Measurements from ENCODE around the gene KCTD16.

The KCTD16 gene

GRCh38 chr5:144170276-144171024 lies at the start of gene KCTD16, which contains the start of gene YIPF5:
Gene KCTD16, plus strand, starts transcription at chr5:144170873.
Gene YIPF5, minus strand, starts transcription at chr5:144170659. Its CDS starts 704 bp downstream, at chr5:144169955.
- DNase-seq (ENCODE audit: low spot score), result peak; percentile 93

- DNase-seq (ENCODE audit: low spot score), result no peak
Observed at GRCh38 chr5:144121577-144121976, 49.1 kb upstream of the KCTD16 start.

GRCh38 chr5:144122081-144122480 lies 48.6 kb upstream of the KCTD16 start:
- DNase-seq (ENCODE audit: low spot score), result no peak

- no peak for DNase-seq (ENCODE audit: low spot score)
Observed at GRCh38 chr5:144122641-144123040, 48.0 kb upstream of the KCTD16 start.

GRCh38 chr5:144125163-144125726 lies 45.4 kb upstream of the KCTD16 start:
- no peak for DNase-seq (ENCODE audit: low spot score)

GRCh38 chr5:144126707-144127106 lies 44.0 kb upstream of the KCTD16 start:
- DNase-seq (ENCODE audit: low spot score), result no peak

GRCh38 chr5:144128844-144129243 lies 41.8 kb upstream of the KCTD16 start:
- no peak for DNase-seq (ENCODE audit: low spot score)

- DNase-seq (ENCODE audit: low spot score), result no peak
Observed at GRCh38 chr5:144130306-144130705, 40.4 kb upstream of the KCTD16 start.

GRCh38 chr5:144131261-144131660 lies 39.4 kb upstream of the KCTD16 start:
- DNase-seq (ENCODE audit: low spot score), result no peak

GRCh38 chr5:144133050-144133633 lies 37.5 kb upstream of the KCTD16 start:
- no peak for DNase-seq (ENCODE audit: low spot score)

- no peak for DNase-seq (ENCODE audit: low spot score)
Observed at GRCh38 chr5:144134194-144134826, 36.4 kb upstream of the KCTD16 start.

GRCh38 chr5:144135113-144135762 lies 35.4 kb upstream of the KCTD16 start:
- no peak for DNase-seq (ENCODE audit: low spot score)

- no peak for DNase-seq (ENCODE audit: low spot score)
Observed at GRCh38 chr5:144139586-144139985, 31.1 kb upstream of the KCTD16 start.

- no peak for DNase-seq (ENCODE audit: low spot score)
Observed at GRCh38 chr5:144141585-144141984, 29.1 kb upstream of the KCTD16 start.

- DNase-seq (ENCODE audit: low spot score), result no peak
Observed at GRCh38 chr5:144142139-144142823, 28.4 kb upstream of the KCTD16 start.

GRCh38 chr5:144142824-144143162 lies 27.9 kb upstream of the KCTD16 start:
- DNase-seq (ENCODE audit: low spot score), result no peak

GRCh38 chr5:144143625-144144024 lies 27.0 kb upstream of the KCTD16 start:
- no peak for DNase-seq (ENCODE audit: low spot score)

- DNase-seq (ENCODE audit: low spot score), result no peak
Observed at GRCh38 chr5:144144956-144145751, 25.5 kb upstream of the KCTD16 start.

GRCh38 chr5:144151026-144151425 lies 19.6 kb upstream of the KCTD16 start:
- no peak for DNase-seq (ENCODE audit: low spot score)

GRCh38 chr5:144156767-144157171 lies 13.9 kb upstream of the KCTD16 start:
- DNase-seq (ENCODE audit: low spot score), result no peak

- no peak for DNase-seq (ENCODE audit: low spot score)
Observed at GRCh38 chr5:144162686-144163085, 8.0 kb upstream of the KCTD16 start.
